HEK293 (cell line): ENCODE measurements around the gene HOXB4.

ENCODE experiments used
- BCL11B ChIP-seq: fragments of 450-650 bp; formaldehyde crosslinking; IDR thresholded peaks from 2 replicates; pipeline ENCODE4 v1.5.1; 2016; ENCODE audit warnings: low read depth, missing biosample characterization, missing genetic modification characterization
- GLIS2 ChIP-seq: fragments of 450-650 bp; formaldehyde crosslinking; IDR thresholded peaks from 2 replicates; pipeline ENCODE4 v1.5.1; 2016; ENCODE audit warnings: missing biosample characterization, missing genetic modification characterization
- OVOL3 ChIP-seq: fragments of 450-650 bp; formaldehyde crosslinking; IDR thresholded peaks from 2 replicates; pipeline ENCODE4 v1.5.1; 2016; ENCODE audit warnings: missing biosample characterization, missing genetic modification characterization
- PRDM10 ChIP-seq: fragments of 450-650 bp; formaldehyde crosslinking; IDR thresholded peaks from 2 replicates; pipeline ENCODE4 v1.5.1; 2016; ENCODE audit warnings: missing biosample characterization, missing genetic modification characterization
- SALL2 ChIP-seq: fragments of 450-650 bp; formaldehyde crosslinking; IDR thresholded peaks from 2 replicates; pipeline ENCODE4 v1.5.0; 2017; ENCODE audit warnings: missing biosample characterization, mild to moderate bottlenecking, missing genetic modification characterization, borderline replicate concordance
- ZBTB20 ChIP-seq: fragments of 450-650 bp; formaldehyde crosslinking; IDR thresholded peaks from 2 replicates; pipeline ENCODE4 v1.5.1; 2016; ENCODE audit warnings: missing biosample characterization, missing genetic modification characterization
- ZBTB49 ChIP-seq: fragments of 450-650 bp; formaldehyde crosslinking; IDR thresholded peaks from 2 replicates; pipeline ENCODE4 v1.5.1; 2016; ENCODE audit warnings: missing biosample characterization, missing genetic modification characterization, low read depth
- ZFP69B ChIP-seq: fragments of 450-650 bp; formaldehyde crosslinking; IDR thresholded peaks from 2 replicates; pipeline ENCODE4 v1.5.1; 2016; ENCODE audit warnings: missing biosample characterization, missing genetic modification characterization
- ZIC2 ChIP-seq: fragments of 450-650 bp; formaldehyde crosslinking; IDR thresholded peaks from 2 replicates; pipeline ENCODE4 v1.5.1; 2016; ENCODE audit warnings: missing biosample characterization, missing genetic modification characterization
- ZNF121 ChIP-seq: fragments of 450-650 bp; formaldehyde crosslinking; IDR thresholded peaks from 2 replicates; pipeline ENCODE4 v1.5.1; 2016; ENCODE audit warnings: missing biosample characterization, missing genetic modification characterization
- ZNF146 ChIP-seq: fragments of 450-650 bp; formaldehyde crosslinking; IDR thresholded peaks from 2 replicates; pipeline ENCODE4 v1.5.1; 2016; ENCODE audit warnings: missing biosample characterization, missing genetic modification characterization
- ZNF202 ChIP-seq: fragments of 450-650 bp; formaldehyde crosslinking; IDR thresholded peaks from 2 replicates; pipeline ENCODE4 v1.5.1; 2016; ENCODE audit warnings: missing biosample characterization, missing genetic modification characterization, borderline replicate concordance
- ZNF214 ChIP-seq: fragments of 450-650 bp; formaldehyde crosslinking; IDR thresholded peaks from 2 replicates; pipeline ENCODE4 v1.5.1; 2017; ENCODE audit warnings: missing biosample characterization, mild to moderate bottlenecking, missing genetic modification characterization, borderline replicate concordance
- ZNF341 ChIP-seq: fragments of 450-650 bp; formaldehyde crosslinking; IDR thresholded peaks from 2 replicates; pipeline ENCODE4; 2016; ENCODE audit warnings: low read depth, missing biosample characterization, missing genetic modification characterization
- ZNF449 ChIP-seq: fragments of 450-650 bp; formaldehyde crosslinking; IDR thresholded peaks from 2 replicates; pipeline ENCODE4 v1.5.1; 2017; ENCODE audit warnings: missing biosample characterization, mild to moderate bottlenecking, missing genetic modification characterization, moderate library complexity
- ZNF510 ChIP-seq: fragments of 450-650 bp; formaldehyde crosslinking; IDR thresholded peaks from 2 replicates; pipeline ENCODE4 v1.5.1; 2018; ENCODE audit warnings: mild to moderate bottlenecking, missing genetic modification characterization, missing biosample characterization; ENCODE audit not compliant: insufficient replicate concordance
- ZNF560 ChIP-seq: fragments of 450-650 bp; formaldehyde crosslinking; IDR thresholded peaks from 2 replicates; pipeline ENCODE4 v1.5.1; 2017; ENCODE audit warnings: missing biosample characterization, missing genetic modification characterization, borderline replicate concordance
- ZNF600 ChIP-seq: fragments of 450-650 bp; formaldehyde crosslinking; IDR thresholded peaks from 2 replicates; pipeline ENCODE4 v1.5.1; 2016; ENCODE audit warnings: missing biosample characterization, missing genetic modification characterization
- ZNF76 ChIP-seq: fragments of 450-650 bp; formaldehyde crosslinking; IDR thresholded peaks from 2 replicates; pipeline ENCODE4; 2016; ENCODE audit warnings: low read depth, missing biosample characterization, missing genetic modification characterization, borderline replicate concordance
- ZNF777 ChIP-seq: fragments of 450-650 bp; formaldehyde crosslinking; IDR thresholded peaks from 2 replicates; pipeline ENCODE4 v1.5.1; 2017; ENCODE audit warnings: missing biosample characterization, missing genetic modification characterization, borderline replicate concordance
- ZSCAN30 ChIP-seq: fragments of 450-650 bp; IDR thresholded peaks from 2 replicates; pipeline ENCODE4 v1.5.1; 2018; ENCODE audit warnings: missing biosample characterization, mild to moderate bottlenecking, missing genetic modification characterization, moderate library complexity
- ZSCAN4 ChIP-seq: fragments of 450-650 bp; formaldehyde crosslinking; IDR thresholded peaks from 2 replicates; pipeline ENCODE4 v1.5.1; 2017; ENCODE audit warnings: missing biosample characterization, missing genetic modification characterization

The HOXB4 gene

GRCh38 chr17:48620461-48621139 lies 42.5 kb upstream of the HOXB4 start (continued):
- peak; percentile 56 for TF ChIP-seq PRDM10 (tag by site-specific recombination)
- no peak for TF ChIP-seq ZNF449 (tag by site-specific recombination)
- TF ChIP-seq ZNF202 (tag by site-specific recombination), result no peak
- TF ChIP-seq ZNF146 (tag by site-specific recombination), result no peak
- TF ChIP-seq ZNF214 (tag by site-specific recombination), result no peak
- no peak for TF ChIP-seq OVOL3 (tag by site-specific recombination)
- no peak for TF ChIP-seq SALL2 (tag by site-specific recombination)
- TF ChIP-seq GLIS2 (tag by site-specific recombination), result peak; percentile 41; the same call in 1 of the 2 replicates
- TF ChIP-seq ZNF510, result no peak
- TF ChIP-seq ZSCAN4 (tag by site-specific recombination), result no peak
- no peak for TF ChIP-seq BCL11B (tag by site-specific recombination)
- TF ChIP-seq ZNF560 (tag by site-specific recombination), result no peak
- peak; percentile 82 for TF ChIP-seq ZIC2
- peak; percentile 78; the same call in 1 of the 2 replicates for TF ChIP-seq ZFP69B
- TF ChIP-seq ZSCAN30 (tag by site-specific recombination), result no peak
- peak; percentile 83; the same call in 1 of the 2 replicates for TF ChIP-seq ZNF121 (tag by site-specific recombination)
- TF ChIP-seq ZBTB20, result no peak
- no peak for TF ChIP-seq ZBTB49 (tag by site-specific recombination)
- TF ChIP-seq ZNF76 (tag by site-specific recombination), result no peak
- peak; percentile 33 for TF ChIP-seq ZNF341
- TF ChIP-seq ZNF777, result no peak
- peak; percentile 26; the same call in 1 of the 2 replicates for TF ChIP-seq ZNF600 (tag by site-specific recombination)
